ENCODE measurements around the gene SEMA6A.

GRCh38 chr5:116559673-116560164 is 14.9 kb downstream of the SEMA6A start:
- TF ChIP-seq GATA3 (IDR thresholded peaks at IDR 0.05; ENCODE audit: low read depth, low read length), result no peak
- no peak for TF ChIP-seq GATA2 (IDR thresholded peaks at IDR 0.05; ENCODE audit: low read depth, low read length)
